Skeletal muscle tissue (tissue), 4 donors: Measurements from ENCODE around the gene PPM1F. TPM values are rescaled to one million over a fixed set of nuclear protein-coding genes. Genes with fewer than 3 reads are reported as not detected.

Experiments
- H3K27ac ChIP-seq: one replicate; pipeline ENCODE4 v1.7.0; 2013; ENCODE audit warnings: mild to moderate bottlenecking, low read depth, low read length, inconsistent platforms
- H3K27me3 ChIP-seq, 3 donors: one replicate each; pipeline ENCODE4 v1.7.0; 2013; ENCODE audit warnings: low read length in 3 of 3; ENCODE audit not compliant: control insufficient read depth in 3 of 3, insufficient read depth in 3 of 3
- H3K36me3 ChIP-seq, 3 donors: one replicate each; pipeline ENCODE4 v1.7.0; 2013; ENCODE audit warnings: low read length in 3 of 3; ENCODE audit not compliant: control insufficient read depth in 3 of 3, insufficient read depth in 3 of 3
- H3K4me1 ChIP-seq, 3 donors: one replicate each; pipeline ENCODE4 v1.7.0; 2013; ENCODE audit warnings: low read length in 3 of 3, mild to moderate bottlenecking in 3 of 3; ENCODE audit not compliant: control insufficient read depth in 3 of 3, insufficient read depth in 3 of 3
- H3K4me3 ChIP-seq, 3 donors: one replicate each; pipeline ENCODE4 v1.7.0; 2013; ENCODE audit warnings: low read length in 3 of 3
- H3K9ac ChIP-seq, 3 donors: one replicate each; pipeline ENCODE4 v1.7.0; 2013; ENCODE audit warnings: low read length in 3 of 3, mild to moderate bottlenecking in 3 of 3, moderate library complexity in 2 of 3, low read depth in 1 of 3
- H3K9me3 ChIP-seq, 3 donors: one replicate each; pipeline ENCODE4 v1.7.0; 2013; ENCODE audit warnings: low read length in 3 of 3; ENCODE audit not compliant: control insufficient read depth in 3 of 3
- total RNA-seq: library from RNA; depleted of rRNA; stranded (reverse); fragments of >200 nt; gene quantifications from one replicate; pipeline ENCODE4 v1.2.3, GENCODE V29; 2014
- donor health status: Osteomylitis.

PPM1F gene
- total RNA-seq, 1 donor from 2014 or later: 38.6 TPM

DNA sequence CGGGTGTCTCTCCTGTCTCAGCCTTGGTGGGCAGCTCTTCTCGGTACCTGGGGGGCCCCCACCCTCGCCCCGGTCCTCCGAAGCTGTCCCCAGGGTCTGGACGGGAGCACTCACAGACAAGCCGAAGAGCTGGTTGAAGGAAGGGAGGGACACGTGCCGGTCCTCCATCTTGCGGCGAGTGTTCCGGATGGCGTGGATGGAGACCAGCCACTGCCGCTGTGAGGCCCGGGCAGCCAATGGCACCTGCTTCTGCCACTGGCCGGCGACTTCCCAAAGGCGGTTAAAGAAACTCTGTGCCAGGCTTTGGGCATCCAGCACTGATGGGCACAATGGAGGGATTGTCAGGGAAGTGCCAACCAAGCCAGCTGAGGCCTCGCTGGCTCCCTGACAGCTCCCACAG is 18.7 kb downstream of the PPM1F start:
- Histone ChIP-seq H3K36me3 (peaks cover 42 to 46% (median 44%) of the 10 kb centered on the region in 3 donors), H3K9ac (no peak overlapping the region), H3K27ac (no peak overlapping the region), H3K4me1 (peaks cover 27 to 28% (median 27%) of the 10 kb centered on the region in 3 donors), H3K27me3 (no peaks in the 10 kb centered on the region), H3K9me3 (no peaks in the 10 kb centered on the region), H3K4me3 (no peak overlapping the region)

DNA sequence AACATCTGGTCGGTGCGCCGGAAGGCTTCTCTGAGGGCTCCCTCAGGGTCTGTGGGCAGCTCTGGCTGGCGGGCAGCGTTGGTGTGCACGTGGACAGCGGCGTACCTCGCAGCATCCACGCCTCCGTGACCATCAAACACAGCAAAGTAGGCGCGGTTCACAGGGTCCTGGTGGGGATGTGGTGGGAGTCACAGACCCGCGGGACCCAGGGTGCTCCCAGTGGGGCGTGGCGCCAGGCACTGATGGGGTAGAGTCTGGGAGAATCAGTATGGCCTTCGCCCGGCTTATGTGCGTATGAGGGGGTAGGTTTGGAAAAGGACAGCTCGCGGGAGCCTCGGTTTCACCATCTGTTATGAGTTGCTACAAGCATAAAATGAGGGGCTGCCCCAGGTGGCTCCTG is 19.2 kb downstream of the PPM1F start:
- no peak overlapping the region for H3K4me3 ChIP-seq
- H3K4me1 ChIP-seq: peaks cover 22 to 24% (median 22%) of the 10 kb centered on the region in 3 donors
- no peaks in the 10 kb centered on the region for H3K27me3 ChIP-seq
- peaks cover 47 to 48% (median 48%) of the 10 kb centered on the region in 3 donors for H3K36me3 ChIP-seq
- H3K9me3 ChIP-seq: no peaks in the 10 kb centered on the region
- no peak overlapping the region for H3K9ac ChIP-seq
- no peak overlapping the region for H3K27ac ChIP-seq

DNA sequence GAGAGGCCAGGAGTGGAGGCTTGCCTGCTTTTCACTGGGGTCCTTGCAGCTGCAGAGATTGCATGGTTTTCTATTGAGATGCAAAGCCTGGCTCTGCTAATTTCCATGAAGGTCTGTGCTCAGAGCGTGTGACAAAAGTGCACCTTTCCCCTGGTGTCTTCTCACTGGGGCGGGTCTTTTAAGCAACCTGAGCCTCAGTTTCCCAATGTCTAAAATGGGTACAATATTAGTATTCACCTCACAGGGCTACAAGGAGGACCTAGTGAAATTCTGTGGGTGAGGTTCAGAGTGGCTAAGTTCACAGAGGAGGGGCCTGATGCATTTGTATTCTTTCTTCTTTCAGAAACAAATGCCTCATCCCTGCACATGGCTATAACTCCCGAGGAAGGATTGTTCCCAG is 20.3 kb downstream of the PPM1F start:
- H3K27me3 ChIP-seq: no peaks in the 10 kb centered on the region
- H3K9ac ChIP-seq: no peak overlapping the region
- H3K9me3 ChIP-seq: no peaks in the 10 kb centered on the region
- H3K27ac ChIP-seq: no peak overlapping the region
- peaks cover 11 to 14% (median 12%) of the 10 kb centered on the region in 3 donors for H3K4me1 ChIP-seq
- peaks cover 49 to 56% (median 54%) of the 10 kb centered on the region in 3 donors for H3K36me3 ChIP-seq
- no peak overlapping the region for H3K4me3 ChIP-seq

DNA sequence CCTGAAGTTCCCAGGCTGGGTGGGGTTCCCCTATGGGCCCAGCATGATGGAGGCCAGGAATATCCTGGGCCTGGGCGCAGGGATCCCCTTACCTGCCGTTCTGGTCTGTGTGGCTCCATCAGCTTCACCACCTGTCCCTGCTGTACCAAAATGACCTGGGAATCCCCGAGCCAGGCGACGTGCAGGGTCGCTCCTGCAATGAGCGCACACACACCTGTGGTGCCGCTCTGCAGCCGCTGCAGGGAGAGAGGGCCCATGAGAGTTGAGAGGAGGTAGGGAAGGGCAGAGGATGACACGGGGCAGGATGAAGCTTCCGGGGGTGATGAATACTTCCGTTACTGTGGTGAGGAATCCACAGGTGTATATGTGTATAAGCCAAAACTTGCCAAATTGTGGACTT is 21.6 kb downstream of the PPM1F start:
- no peaks in the 10 kb centered on the region for H3K9me3 ChIP-seq
- no peak overlapping the region for H3K9ac ChIP-seq
- H3K27ac ChIP-seq: no peak overlapping the region
- peaks cover 53 to 61% (median 59%) of the 10 kb centered on the region in 3 donors for H3K36me3 ChIP-seq
- no peak overlapping the region for H3K4me3 ChIP-seq
- no peaks in the 10 kb centered on the region for H3K27me3 ChIP-seq
- peaks cover 0 to 2% (median 0%) of the 10 kb centered on the region in 3 donors for H3K4me1 ChIP-seq

DNA sequence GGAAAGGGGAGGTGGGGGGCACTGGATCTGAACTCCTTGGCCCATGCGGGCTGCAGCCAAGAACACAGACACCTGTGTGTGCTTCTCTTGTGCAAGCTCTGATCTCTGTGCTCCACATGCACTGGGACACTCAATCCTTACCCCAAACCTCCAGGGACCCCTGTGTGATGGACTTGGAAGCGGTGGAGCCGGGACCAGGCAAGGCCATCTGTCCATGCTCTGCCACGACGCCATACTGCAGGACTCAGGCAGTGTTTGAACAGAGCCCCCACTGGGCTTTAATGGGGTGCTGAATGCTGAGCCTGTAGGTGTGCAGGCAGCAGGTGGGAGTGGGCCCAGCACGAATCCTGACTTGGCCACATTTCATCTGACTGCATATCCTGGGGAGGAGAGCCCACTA is 23.4 kb downstream of the PPM1F start:
- H3K4me1 ChIP-seq: no peaks in the 10 kb centered on the region
- no peak overlapping the region for H3K9ac ChIP-seq
- no peaks in the 10 kb centered on the region for H3K9me3 ChIP-seq
- H3K27me3 ChIP-seq: no peaks in the 10 kb centered on the region
- no peak overlapping the region for H3K4me3 ChIP-seq
- H3K36me3 ChIP-seq: peaks cover 55 to 66% (median 64%) of the 10 kb centered on the region in 3 donors
- no peak overlapping the region for H3K27ac ChIP-seq

DNA sequence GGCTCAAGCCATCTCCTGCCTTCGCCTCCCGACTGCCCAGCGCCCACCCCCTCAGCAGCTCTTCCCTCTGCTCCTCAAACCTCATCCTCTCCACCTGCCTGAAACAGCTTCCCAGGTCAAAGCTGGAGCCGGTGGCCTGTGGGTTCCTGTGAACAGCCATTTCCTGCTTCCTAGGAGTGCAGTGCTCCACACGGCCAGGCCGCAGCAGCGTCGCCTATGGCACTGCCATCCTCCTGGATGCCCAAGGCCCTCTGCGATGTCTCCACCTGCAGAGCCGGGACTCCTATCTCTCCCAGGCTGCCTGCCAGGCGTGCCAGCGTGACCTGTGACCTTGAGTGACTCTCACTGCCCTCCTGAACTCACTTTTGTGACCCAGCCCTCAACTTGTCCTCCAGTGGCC is 24.6 kb downstream of the PPM1F start:
- Histone ChIP-seq H3K27ac (no peak overlapping the region), H3K9ac (no peak overlapping the region), H3K4me1 (no peaks in the 10 kb centered on the region), H3K36me3 (peaks cover 52 to 61% (median 57%) of the 10 kb centered on the region in 3 donors), H3K27me3 (no peaks in the 10 kb centered on the region), H3K4me3 (no peak overlapping the region), H3K9me3 (no peaks in the 10 kb centered on the region)

DNA sequence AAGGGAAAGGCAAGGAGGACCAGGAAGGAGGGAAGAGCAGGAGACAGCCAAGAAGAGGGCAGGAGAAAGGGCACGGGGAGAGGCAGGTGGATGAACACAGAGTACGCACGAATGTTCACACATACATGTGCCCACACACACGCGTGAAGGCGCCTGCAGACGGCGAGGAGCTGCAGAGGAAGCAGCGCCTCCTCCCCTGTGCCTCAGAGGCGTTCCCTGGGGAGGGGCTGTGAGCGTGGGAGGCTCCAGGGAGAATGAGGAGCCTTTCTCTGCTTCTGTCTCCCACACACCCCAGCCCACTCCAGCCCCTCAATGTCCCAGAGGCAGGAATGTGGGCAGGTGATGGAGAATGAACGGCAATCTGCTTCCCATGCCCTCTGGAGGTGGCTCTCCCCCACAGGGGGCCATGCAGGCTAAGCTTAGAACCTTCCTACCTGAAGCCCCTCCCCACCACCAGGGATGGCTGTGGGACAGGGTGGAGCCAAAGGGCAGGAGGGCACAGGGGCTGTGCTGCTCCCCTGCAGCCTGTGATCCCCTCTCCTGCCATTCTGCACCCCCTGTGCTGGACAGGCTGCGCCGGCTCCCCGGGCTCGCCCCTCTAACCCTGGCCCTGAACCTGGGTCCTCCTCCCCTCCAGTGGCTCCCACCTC is 25.3 kb downstream of the PPM1F start:
- no peaks in the 10 kb centered on the region for H3K9me3 ChIP-seq
- no peaks in the 10 kb centered on the region for H3K27me3 ChIP-seq
- no peak overlapping the region for H3K4me3 ChIP-seq
- H3K36me3 ChIP-seq: peaks cover 45 to 54% (median 53%) of the 10 kb centered on the region in 3 donors
- H3K9ac ChIP-seq: no peak overlapping the region
- no peak overlapping the region for H3K27ac ChIP-seq
- no peaks in the 10 kb centered on the region for H3K4me1 ChIP-seq

DNA sequence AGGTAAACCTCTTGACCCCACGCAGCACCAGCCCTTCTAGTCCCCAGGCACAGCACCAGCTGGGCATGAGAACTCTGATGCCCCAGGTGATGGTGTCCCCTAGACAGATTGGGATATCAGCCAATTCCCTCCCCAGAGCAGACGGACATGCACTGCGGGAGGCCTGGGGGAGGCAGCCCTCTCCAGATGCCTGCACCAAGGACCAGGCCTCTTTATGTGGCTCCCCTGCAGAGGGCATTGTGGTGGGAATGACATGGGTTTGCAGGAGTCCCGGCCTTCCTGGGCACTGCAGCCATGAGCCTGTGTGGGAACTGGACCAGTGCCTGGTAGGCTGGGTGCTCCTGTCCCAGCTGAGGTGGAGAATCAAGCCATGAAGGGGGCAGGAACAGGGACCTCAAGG is 25.9 kb downstream of the PPM1F start:
- Histone ChIP-seq H3K27ac (no peak overlapping the region), H3K36me3 (peaks cover 43 to 51% (median 50%) of the 10 kb centered on the region in 3 donors), H3K27me3 (no peaks in the 10 kb centered on the region), H3K9me3 (no peaks in the 10 kb centered on the region), H3K4me1 (no peaks in the 10 kb centered on the region), H3K9ac (no peak overlapping the region), H3K4me3 (no peak overlapping the region)

DNA sequence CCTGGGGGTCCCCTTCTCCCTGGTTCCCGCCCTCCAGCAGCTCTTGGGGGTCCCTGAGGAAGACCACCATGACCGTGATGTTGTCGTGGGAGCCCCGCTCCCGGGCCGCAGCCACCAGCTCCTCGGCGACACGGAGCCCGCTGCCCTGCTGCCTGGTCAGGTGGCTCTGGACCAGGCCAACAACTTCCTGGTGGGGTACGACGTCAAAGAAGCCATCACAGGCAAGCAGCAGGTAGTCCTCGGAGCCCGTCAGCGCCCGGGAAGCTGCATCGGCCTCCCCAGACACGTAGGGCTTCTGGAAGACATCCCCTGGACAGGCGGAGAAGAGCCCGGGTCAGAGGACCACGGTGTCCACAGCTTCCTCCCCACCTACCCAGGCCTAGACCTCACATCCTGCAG is 29.5 kb downstream of the PPM1F start:
- Histone ChIP-seq H3K27me3 (no peaks in the 10 kb centered on the region), H3K4me3 (no peak overlapping the region), H3K9me3 (no peaks in the 10 kb centered on the region), H3K36me3 (peaks cover 25 to 26% (median 25%) of the 10 kb centered on the region in 3 donors), H3K4me1 (no peaks in the 10 kb centered on the region), H3K27ac (no peak overlapping the region), H3K9ac (no peak overlapping the region)

DNA sequence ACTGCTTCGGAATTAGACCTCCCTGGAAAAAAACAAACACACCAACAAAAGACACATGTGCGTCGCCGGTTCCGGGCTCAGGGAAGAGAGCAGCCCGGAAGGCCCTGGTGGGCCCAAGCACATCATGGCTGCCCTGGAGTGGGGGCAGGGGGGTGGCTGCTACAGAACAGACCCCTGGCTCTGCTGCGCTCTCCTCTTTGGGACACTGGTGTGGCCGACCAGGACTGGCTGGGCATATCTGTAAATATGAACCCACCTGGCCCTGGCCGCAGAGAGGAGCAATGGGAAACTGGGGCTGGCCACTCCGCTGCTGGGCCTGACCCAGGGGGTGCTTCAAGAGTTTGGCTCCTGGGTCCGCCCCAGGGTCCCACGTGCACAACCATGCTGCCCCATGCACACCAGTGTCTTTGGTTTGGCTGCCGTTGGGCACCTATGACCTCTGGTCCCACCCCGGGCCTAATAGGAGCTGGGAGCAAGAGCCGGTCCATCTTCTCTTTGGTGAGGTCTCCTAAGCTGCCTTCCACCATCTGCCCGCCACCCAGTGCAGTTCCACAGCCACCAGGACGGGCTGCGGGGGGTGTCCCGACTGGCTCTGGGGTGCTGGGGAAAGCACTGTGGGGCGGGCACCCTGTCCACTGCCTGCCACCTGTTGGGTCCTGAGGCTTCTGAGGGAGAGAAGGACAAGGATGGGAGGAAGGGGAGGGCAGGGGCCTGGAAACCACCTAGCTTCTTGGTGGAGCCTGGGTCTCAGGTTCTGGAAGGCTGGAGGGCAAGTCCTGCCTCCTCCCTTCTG is 30.1 kb downstream of the PPM1F start:
- no peak overlapping the region for H3K4me3 ChIP-seq
- no peaks in the 10 kb centered on the region for H3K27me3 ChIP-seq
- no peak overlapping the region for H3K27ac ChIP-seq
- no peaks in the 10 kb centered on the region for H3K9me3 ChIP-seq
- H3K36me3 ChIP-seq: peaks cover 22 to 25% (median 22%) of the 10 kb centered on the region in 3 donors
- H3K9ac ChIP-seq: no peak overlapping the region
- peaks cover 0 to 2% (median 0%) of the 10 kb centered on the region in 3 donors for H3K4me1 ChIP-seq
